Right lung (tissue), 5 donors: Measurements from ENCODE around the gene MYBPC1. TPM values are rescaled to one million over a fixed set of nuclear protein-coding genes. Genes with fewer than 3 reads are reported as not detected.

Experiments
- DNase-seq, 2 donors: peaks; one replicate each; pipeline ENCODE4 v3.0.0-alpha.2; 2013
- polyA plus RNA-seq, 5 donors: library from polyadenylated mRNA; unstranded; fragments of 120-200 nt; gene quantifications; one replicate each; pipeline versions ENCODE4 v1.2.1 to v1.2.3, GENCODE V29; 2013; ENCODE audit warnings: inconsistent platforms in 1 of 5, low replicate concordance in 1 of 5; ENCODE audit not compliant: insufficient read length in 5 of 5, insufficient read depth in 1 of 5

MYBPC1 gene
- polyA plus RNA-seq, 5 donors: 0.49 to 84.2 (median 3.0) TPM; not detected in 1

DNA sequence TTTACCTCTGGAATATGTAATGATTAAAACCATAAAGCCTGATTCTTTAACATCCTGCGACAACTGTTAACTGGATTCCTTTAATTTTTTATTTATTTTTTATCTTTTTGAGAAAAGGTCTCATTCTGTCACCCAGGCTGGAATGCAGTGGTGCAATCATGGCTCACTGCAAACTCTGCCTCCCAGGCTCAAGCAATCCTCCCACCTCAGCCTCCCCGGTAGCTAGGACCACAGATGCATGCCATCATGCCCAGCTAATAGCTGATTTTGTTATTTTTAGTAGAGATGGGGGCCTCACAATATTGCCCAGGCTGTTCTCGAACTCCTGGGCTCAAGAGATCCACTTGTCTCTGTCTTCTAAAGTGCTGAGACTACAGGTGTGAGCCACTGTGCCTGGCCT, 3.7 kb downstream of the MYBPC1 start:
- no peak for DNase-seq

DNA sequence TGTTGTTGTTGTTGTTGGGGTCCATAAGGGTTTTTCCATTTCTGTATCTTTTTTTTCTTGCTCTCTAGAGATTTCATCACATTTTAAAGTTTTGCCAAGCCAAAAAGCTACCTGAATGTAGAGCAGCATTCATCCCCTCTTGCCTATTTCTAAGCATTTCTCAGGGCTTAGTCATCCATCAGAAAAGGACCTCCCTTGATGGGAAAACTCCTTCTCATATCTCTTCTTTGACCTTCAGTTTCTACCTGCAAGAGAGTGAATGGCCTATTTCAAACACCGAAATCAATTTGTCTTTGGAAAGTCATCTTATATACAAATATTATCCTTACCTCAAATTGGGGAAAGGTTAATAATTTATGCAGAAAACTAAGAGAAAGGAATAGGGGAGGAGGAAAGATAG, 4.5 kb downstream of the MYBPC1 start:
- DNase-seq: no peak

DNA sequence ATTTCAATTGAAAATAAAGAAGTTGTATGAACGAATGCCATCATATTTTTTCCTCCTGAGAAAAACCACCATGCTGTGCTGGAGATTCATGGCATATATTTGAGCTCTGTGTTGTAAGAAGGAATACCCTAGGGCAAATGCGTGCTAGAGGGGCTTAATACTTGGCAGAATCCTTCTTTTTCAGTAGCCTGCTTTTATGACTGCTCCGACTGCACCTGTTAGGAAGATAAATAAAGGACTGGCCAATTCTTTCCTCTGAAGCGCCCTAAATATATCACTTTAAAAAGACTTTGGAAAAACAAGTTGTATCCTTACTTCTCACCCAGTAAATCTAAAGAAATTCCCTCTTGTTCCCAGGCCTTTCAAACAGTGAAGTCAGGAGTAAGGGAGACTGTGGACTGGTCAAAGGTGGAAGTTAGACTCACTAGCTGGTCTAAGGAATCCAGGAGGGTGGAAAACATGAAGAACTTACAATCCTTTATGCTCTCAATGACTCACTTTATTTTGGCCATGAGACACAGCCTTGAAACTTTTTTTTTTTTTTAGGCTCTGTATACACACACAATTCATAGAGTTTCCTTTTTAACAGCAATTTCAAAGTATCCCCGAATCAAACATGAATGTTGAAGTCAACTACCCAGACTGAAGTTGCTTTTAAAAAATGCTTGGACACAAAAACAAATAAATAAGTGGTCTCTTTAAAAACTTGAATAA, 5.2 kb downstream of the MYBPC1 start:
- no peak for DNase-seq

DNA sequence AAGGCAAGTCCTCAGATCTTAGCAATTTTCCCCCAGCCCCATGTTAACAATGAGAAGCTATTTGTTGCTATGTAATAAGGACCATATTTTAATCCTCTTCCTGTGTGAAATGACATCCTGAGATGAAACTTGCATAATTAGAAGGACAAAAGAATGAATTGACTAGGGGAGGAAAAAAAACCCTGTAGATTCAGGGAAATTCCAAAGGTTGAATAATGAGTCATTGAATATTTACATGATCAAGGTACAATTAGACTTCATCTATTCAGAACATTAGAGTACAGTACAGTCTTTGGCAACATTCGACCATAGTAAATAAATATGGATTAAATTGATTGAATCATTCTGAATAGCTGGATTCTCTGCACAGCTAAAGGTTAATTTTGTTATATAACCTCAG, 9.4 kb downstream of the MYBPC1 start:
- no peak for DNase-seq

DNA sequence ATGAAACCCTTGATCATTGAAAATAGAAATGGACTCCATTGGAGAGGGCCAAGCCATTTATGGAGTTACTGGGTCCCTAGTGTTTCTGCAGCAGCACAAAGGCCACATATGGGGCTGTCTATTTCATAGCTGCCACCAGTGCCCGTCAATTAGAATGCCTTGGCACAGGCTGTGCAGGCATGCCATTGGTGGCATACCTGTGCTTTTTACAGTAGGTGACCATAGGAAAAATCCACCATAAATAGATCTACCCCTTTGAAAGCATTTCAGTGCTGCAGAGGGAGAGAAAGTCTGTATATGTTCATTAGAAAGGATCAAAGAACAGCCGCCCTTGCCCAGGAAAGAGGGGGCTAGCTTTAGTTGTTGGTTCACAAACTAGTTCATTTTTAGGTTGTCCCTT, 13.1 kb downstream of the MYBPC1 start:
- no peak for DNase-seq

DNA sequence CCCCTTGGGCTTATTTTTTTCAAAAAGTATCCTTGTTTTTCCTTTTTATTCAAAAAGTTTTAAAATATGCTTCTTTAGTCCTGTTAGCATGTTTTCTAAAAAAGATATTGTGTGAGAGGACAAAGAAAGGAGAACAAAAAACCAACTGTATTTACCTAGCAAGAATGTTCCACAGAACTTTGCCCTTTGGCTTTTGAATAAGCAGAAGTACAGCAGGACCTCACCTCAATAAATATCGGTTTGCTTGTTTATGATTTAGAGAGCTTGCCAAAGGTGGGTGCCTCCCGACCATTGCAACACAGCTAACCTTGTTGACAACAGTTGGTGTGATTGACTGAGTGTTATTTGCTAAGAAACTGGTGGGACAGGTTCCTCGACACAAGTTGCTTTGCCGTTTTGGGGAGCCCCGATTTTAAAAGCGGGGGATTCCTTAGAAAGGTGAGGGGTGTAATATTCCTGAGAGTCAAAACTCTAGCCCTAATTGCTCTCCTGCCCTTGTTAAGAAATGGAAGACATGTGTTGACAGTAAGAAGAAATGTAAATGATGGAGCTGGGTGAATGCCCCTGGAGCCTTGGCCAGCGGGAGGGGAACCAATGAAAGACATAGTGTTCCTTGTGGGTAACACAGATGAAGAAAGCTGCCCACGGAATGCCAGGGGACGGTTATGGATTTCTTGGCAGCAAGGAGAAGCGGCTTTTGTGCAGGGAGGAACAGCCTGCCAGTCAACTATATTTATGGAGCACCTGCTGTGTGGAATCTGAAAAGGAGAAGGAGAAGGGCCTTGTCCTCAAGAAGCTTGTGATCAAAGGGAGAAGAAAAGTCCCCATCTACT, 13.7 kb downstream of the MYBPC1 start:
- DNase-seq: peak; percentile 49

- DNase-seq: no peak
These were observed 14.4 kb downstream of the MYBPC1 start for GRCh38 chr12:101609198-101609597.

DNA sequence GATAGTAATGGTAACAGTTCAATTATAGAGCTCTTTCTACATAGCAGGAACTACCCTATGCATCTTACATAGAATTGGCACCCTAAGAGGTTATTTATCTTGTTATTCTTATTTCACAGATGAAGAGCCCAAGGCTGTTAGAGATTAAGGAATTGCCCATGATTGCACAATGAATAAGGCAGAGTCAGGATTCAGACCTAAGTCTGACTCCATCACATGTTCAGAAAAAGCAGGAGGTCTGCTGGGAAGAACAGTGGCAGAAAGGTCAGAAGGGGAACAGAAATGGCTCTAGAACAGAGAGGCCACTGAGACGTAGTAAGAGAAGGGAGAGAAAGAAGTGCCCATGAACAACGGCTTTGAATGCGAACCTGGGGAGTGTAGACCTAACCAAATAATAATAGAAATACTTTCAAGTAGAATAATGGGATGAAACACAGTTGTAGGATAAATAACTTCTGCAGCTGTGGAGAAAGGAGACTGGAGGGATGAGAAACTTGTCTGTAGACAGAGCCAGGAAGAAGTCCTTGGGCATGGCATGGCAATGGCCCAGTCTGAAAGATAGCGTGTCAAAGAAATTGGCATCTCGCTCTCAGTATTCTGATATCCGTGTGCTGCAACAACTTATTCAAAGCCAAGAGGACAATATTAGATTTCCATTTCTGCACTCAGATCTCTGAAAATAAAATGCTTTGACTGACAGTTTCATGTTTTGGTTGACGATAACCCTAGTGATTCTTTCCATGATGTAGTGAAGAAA, 17.6 kb downstream of the MYBPC1 start:
- no peak for DNase-seq

DNA sequence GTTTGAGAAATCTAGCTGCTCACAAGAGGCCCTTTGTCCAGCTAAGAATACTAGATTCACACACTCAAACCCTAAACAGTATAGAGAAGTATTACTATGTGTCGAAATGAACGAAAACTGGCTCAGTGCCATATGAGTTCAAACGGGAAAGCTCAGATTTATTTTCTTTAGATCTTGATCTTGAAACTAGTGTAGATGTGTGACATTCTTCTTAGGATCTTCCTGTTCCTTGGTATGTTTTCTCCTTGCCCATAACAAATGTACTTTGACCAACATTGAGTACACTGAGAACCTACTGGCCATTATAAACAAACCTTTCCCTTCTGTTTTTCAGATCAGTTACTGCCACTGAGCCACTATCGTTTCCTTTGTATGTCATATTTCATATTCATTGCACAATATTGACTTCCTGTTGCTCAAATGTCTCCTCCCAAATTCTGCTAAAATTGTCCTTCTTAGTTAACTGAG, 21.3 kb downstream of the MYBPC1 start:
- DNase-seq: peak; percentile 42 to 48

- DNase-seq: no peak
These were observed 24.4 kb downstream of the MYBPC1 start for GRCh38 chr12:101619026-101619786.

DNA sequence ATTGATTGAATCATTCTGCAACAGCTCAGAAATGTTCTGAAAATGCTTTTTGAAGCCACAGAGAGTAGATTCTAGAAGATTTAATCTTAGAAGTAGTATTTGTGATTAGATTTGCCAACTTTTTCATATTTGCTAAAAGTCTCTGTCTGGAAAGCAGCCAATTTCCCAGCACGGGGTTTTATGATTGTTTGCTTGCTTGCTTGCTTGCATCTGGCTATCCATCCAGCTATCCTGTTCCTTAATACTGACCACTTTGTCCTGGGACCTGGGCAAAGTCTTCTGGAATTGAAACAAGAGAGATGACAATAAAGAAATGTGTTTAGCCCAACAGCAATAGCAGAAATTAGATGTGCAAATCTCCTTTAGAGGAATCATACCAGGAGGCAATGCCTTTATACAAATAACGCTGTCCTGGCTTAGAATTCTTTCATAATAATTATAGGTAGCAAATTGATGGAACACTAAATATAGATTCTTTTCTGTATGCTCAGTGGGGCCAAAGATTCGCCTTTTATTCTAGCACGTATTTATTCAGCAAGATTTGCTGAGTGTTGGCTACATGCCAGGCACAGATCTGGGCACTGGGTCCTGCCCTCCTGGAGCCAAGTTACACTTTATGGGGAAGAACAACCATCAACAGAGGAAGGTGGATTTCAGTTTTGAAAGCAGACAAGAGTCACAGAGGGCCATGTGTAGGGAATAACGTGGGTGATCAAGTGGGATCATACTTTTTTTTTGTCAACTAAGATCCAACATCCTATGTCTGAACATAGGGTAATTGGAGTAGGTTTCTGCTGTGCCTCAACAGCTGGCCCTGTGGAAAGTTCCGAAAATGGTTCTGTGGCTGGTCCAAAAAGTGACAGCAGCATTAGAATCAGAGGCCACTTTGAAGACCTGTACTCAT, 25.3 kb downstream of the MYBPC1 start:
- DNase-seq: no peak

DNA sequence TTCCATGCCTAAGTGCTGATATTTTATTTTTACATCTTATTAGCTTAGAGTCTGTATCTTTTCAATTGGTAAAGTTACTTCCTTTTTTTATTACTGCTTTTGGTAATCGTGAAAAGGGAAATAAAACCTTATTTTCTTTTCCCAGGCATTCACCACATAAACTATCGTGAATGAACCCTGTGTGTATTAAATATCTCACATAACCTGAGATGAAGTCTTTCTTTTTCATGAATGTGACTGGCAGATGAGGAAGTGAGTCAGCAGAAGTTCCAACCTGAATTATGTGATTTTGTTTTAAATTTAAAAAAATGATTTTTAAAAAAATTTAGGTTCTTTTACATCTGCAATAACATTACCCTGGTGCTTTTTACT, 26.0 kb downstream of the MYBPC1 start:
- DNase-seq: no peak

DNA sequence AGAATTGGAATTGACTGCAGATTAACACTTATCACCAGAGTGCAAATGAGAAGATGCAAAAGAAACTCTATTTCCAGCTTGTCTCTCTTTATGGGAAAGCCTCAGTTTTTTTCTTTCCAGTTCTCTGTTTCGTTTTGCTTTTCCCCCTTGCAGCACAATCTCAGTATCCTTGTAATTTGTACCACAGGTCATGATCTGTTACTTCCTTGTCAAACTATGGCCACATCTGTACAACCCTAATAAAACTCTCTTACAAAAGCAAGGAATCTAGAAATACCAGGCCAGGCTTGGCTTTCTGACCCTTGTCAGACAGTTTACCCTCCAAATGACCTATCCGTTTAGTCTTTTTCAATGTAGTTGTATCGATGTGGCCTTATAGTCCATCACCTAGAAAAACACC, 33.9 kb downstream of the MYBPC1 start:
- DNase-seq: no peak

DNA sequence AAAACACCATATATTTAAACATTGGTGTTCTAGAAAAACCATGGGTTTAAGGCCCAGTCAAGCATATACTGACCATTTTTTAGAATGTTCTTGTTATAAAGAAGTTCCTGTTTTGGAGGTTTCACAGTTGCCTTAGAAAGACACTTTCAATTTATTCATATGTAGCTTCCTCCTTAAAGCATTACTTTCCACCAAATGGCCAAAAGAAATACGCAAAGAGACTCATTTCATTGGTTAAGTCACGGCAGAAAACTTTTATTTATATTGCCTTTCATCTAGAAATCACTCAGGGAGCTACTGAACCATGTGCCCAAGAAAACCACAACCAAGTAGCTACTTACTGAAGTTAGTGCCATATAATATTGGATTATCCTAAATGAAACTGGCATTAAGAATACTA, 40.0 kb downstream of the MYBPC1 start:
- no peak for DNase-seq

- DNase-seq: no peak
These were observed 43.2 kb downstream of the MYBPC1 start for GRCh38 chr12:101637936-101638335.

DNA sequence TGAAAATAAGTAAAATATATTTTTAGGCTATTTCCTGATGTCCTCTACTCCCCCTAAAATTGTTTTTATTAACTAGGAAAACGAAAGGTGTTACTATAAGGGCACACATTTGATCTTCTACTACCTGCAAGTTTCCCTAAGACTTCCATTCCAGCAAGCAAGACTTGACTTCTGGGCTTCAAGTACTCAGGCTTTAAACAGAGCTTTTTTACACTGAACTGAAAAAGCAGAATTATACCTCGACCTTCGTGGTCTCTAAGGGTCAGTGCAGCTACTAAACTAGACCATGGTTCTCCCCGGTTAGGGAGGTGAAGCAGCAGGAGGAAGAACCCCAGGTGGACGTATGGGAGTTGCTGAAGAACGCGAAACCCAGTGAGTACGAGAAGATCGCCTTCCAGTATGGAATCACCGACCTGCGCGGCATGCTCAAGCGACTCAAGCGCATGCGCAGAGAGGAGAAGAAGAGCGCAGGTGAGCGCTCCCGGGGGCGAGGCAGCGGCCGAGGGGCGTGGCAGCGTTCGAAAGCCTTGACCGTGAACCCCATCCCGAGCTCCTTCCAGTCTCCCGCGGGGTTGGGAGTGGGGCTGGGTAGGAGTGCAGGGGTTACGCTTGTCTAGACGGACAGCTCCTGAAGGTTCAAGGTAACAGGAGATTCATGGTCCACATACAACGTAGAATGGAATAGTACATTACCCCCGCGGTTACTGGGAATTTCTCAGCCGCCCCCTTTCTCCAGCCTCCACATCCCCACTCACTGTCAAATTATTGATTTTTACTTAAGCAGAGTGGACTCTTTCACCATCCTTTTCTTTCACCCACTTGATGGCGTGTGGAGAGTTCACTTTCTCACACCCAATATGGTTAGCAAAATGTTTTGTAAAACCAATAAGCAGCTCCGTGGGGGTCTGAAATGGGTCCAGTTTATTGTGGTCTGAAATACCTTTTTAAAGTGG, 47.6 kb downstream of the MYBPC1 start:
- DNase-seq: no peak

- no peak for DNase-seq
These were observed 52.9 kb downstream of the MYBPC1 start for GRCh38 chr12:101647711-101648110.

DNA sequence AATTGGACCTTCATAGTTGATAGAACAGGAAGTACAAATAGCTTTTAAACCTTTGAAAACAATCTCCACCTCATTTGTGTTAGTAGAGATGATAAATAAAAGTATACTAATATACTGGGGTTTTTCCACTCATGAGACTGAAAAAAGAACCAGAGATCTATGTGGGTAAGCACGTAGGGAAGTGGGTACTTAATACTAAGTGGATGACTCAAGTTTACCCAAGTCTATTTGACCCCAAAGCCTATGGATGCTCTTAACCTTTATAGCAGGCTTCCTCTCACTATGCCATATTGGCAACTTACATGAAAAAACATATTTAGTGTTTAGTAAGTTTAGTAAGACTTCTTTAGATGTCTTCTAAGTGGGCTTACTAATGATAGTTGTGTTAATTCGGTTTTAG, 53.4 kb downstream of the MYBPC1 start:
- DNase-seq: no peak

GRCh38 chr12:101650346-101651117, 55.8 kb downstream of the MYBPC1 start:
- no peak for DNase-seq
